Tibial artery (tissue), 4 donors: ENCODE data around the gene EPHB2.

ENCODE experiments used
- DNase-seq, 2 donors: peaks; one replicate each; pipeline ENCODE4 v3.0.0-alpha.2; 2019
- H3K27ac ChIP-seq, 2 donors: fragments of 200-600 bp; sonication (generic) in 1 of 2; 1 replicate in 1 of 2; 2 replicates in 1 of 2; pipeline ENCODE4 v1.5.1; 2018 to 2019; ENCODE audit warnings: mild to moderate bottlenecking in 1 of 2
- H3K27me3 ChIP-seq, 2 donors: fragments of 200-600 bp; sonication (generic) in 1 of 2; one replicate each; pipeline versions ENCODE4 v1.5.1 to v1.6.0; 2016 to 2019
- H3K36me3 ChIP-seq, 3 donors: fragments of 200-600 bp; sonication (generic) in 2 of 3; one replicate each; pipeline ENCODE4 v1.5.1; 2016 to 2019; ENCODE audit warnings: mild to moderate bottlenecking in 2 of 3
- H3K4me1 ChIP-seq, 4 donors: fragments of 200-600 bp; sonication (generic) in 2 of 4; 1 replicate in 3 of 4; 2 replicates in 1 of 4; pipeline ENCODE4 v1.5.1; 2016 to 2019
- H3K4me3 ChIP-seq, 2 donors: fragments of 200-600 bp; sonication (generic) in 1 of 2; 1 replicate in 1 of 2; 2 replicates in 1 of 2; pipeline ENCODE4 v1.5.1; 2018 to 2019; ENCODE audit warnings: mild to moderate bottlenecking in 2 of 2
- H3K9me3 ChIP-seq, 3 donors: fragments of 200-600 bp; sonication (generic) in 1 of 3; one replicate each; pipeline ENCODE4 v1.5.1; 2016 to 2019
- CTCF ChIP-seq, 2 experiments: fragments of 200-600 bp in 1 of 2; fragments of 450-650 bp in 1 of 2; IDR thresholded peaks; one replicate each; pipeline ENCODE4 v1.5.1; 2017 to 2019; ENCODE audit warnings: antibody characterized with exemption in 2 of 2, mild to moderate bottlenecking in 1 of 2, moderate library complexity in 1 of 2
- intact Hi-C: fragments of 100-400 bp; cut with DNase I; formaldehyde crosslinking; loops from one replicate; pipeline ENCODE4 v1.15.0; 2023; ENCODE audit warnings: low total_unique reads

EPHB2 gene

GRCh38 chr1:22789356-22789994, 78.8 kb downstream of the EPHB2 start:
- Histone ChIP-seq H3K9me3 (no peaks in the 10 kb centered on the region), H3K4me3 (no peak overlapping the region), H3K27me3 (peaks cover 0 to 8% of the 10 kb centered on the region in 2 donors), H3K27ac (no peak overlapping the region), H3K4me1 (peaks cover 0 to 4% (median 0%) of the 10 kb centered on the region in 4 donors), H3K36me3 (no peaks in the 10 kb centered on the region)
- intact Hi-C loops = no loop called here
- DNase-seq = no peak
- TF ChIP-seq CTCF (IDR thresholded peaks at IDR 0.05) = no peak

- TF ChIP-seq CTCF (IDR thresholded peaks at IDR 0.05) = no peak
- no peaks in the 10 kb centered on the region for H3K9me3 ChIP-seq
- no peak for DNase-seq
- peaks cover 0 to 6% of the 10 kb centered on the region in 2 donors for H3K27me3 ChIP-seq
- peaks cover 0 to 4% (median 0%) of the 10 kb centered on the region in 4 donors for H3K4me1 ChIP-seq
- intact Hi-C loops = no loop called here
- H3K4me3 ChIP-seq = no peak overlapping the region
- H3K27ac ChIP-seq = no peak overlapping the region
- H3K36me3 ChIP-seq = no peaks in the 10 kb centered on the region
Measured at GRCh38 chr1:22790232-22791008, 79.8 kb downstream of the EPHB2 start.

GRCh38 chr1:22791831-22792347, 81.2 kb downstream of the EPHB2 start:
- no peak overlapping the region for H3K4me3 ChIP-seq
- DNase-seq = no peak
- no peak for TF ChIP-seq CTCF (IDR thresholded peaks at IDR 0.05)
- no peaks in the 10 kb centered on the region for H3K36me3 ChIP-seq
- no peak overlapping the region for H3K27ac ChIP-seq
- H3K27me3 ChIP-seq = peaks cover 0 to 5% of the 10 kb centered on the region in 2 donors
- peaks cover 0 to 4% (median 0%) of the 10 kb centered on the region in 4 donors for H3K4me1 ChIP-seq
- no peaks in the 10 kb centered on the region for H3K9me3 ChIP-seq
- intact Hi-C loops = no loop called here

- H3K36me3 ChIP-seq = no peaks in the 10 kb centered on the region
- no peaks in the 10 kb centered on the region for H3K9me3 ChIP-seq
- H3K27ac ChIP-seq = no peak overlapping the region
- no peak for DNase-seq
- H3K4me1 ChIP-seq = peaks cover 0 to 4% (median 0%) of the 10 kb centered on the region in 4 donors
- H3K27me3 ChIP-seq = peaks cover 0 to 2% of the 10 kb centered on the region in 2 donors
- no peak for TF ChIP-seq CTCF (IDR thresholded peaks at IDR 0.05)
- intact Hi-C loops = no loop called here
- no peak overlapping the region for H3K4me3 ChIP-seq
Measured at GRCh38 chr1:22792396-22793160, 81.9 kb downstream of the EPHB2 start.

- Histone ChIP-seq H3K27me3 (no peaks in the 10 kb centered on the region), H3K4me1 (peaks cover 0 to 4% (median 0%) of the 10 kb centered on the region in 4 donors), H3K4me3 (no peak overlapping the region), H3K27ac (no peak overlapping the region), H3K9me3 (no peaks in the 10 kb centered on the region), H3K36me3 (no peaks in the 10 kb centered on the region)
- intact Hi-C loops = no loop called here
- no peak for DNase-seq
- TF ChIP-seq CTCF (IDR thresholded peaks at IDR 0.05) = no peak
Measured at GRCh38 chr1:22793647-22794046, 83.0 kb downstream of the EPHB2 start.
